Measurements from ENCODE around the gene ZNF474.

The ZNF474 gene

DNA sequence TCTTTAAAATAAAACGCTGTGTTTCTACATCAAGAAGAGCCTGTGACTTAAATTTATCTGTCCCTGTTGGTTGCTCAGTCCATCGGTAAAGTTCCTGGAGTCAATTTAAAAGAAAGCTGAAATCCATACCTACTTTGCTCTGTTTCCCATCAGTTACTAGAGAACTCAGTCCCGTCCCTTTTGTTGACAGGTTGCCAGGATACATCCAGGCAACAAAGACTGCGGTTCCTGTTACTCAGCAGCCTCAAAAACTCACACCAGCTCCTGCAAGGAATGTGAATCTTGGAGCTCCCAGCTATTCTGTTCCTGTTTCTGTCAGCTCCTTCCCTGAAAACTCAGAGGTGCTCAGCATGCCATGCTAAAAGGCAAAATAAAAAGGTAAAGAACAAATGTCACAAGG lies at the start of gene ZNF474:
ZNF474 (plus strand) TSS at position 241 of the 400 bp plus-strand sequence. CDS start 22,445 bp downstream, outside the sequence.
- Histone ChIP-seq H3K9ac (ENCODE audit: low read length) (no peak within 1 kb of the TSS), H3K4me2 (ENCODE audit: low read length) (no peak within 1 kb of the TSS), H3K9me3 (ENCODE audit: insufficient read depth, low read length) (no peaks in the 10 kb centered on the region), H3K4me3 (ENCODE audit: low read length) (no peak within 1 kb of the TSS), H2AFZ (ENCODE audit: low read depth, low read length) (no peak within 1 kb of the TSS), H3K79me2 (ENCODE audit: low read length) (no peaks in the 10 kb centered on the region), H3K4me1 (ENCODE audit: low read length) (no peaks in the 10 kb centered on the region), H3K27me3 (ENCODE audit: low read depth, low read length) (no peaks in the 10 kb centered on the region), H3K36me3 (replicated peaks; ENCODE audit: low read depth, low read length) (no peaks in the 10 kb centered on the region), H3K27ac (ENCODE audit: low read length) (no peak within 1 kb of the TSS), H4K20me1 (ENCODE audit: insufficient read depth, low read length) (no peaks in the 10 kb centered on the region)
- no peak for TF ChIP-seq EZH2phosphoT487 (IDR thresholded peaks at IDR 0.05; ENCODE audit: low read depth)
- TF ChIP-seq, protein P1, sequence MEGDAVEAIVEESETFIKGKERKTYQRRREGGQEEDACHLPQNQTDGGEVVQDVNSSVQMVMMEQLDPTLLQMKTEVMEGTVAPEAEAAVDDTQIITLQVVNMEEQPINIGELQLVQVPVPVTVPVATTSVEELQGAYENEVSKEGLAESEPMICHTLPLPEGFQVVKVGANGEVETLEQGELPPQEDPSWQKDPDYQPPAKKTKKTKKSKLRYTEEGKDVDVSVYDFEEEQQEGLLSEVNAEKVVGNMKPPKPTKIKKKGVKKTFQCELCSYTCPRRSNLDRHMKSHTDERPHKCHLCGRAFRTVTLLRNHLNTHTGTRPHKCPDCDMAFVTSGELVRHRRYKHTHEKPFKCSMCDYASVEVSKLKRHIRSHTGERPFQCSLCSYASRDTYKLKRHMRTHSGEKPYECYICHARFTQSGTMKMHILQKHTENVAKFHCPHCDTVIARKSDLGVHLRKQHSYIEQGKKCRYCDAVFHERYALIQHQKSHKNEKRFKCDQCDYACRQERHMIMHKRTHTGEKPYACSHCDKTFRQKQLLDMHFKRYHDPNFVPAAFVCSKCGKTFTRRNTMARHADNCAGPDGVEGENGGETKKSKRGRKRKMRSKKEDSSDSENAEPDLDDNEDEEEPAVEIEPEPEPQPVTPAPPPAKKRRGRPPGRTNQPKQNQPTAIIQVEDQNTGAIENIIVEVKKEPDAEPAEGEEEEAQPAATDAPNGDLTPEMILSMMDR (IDR thresholded peaks at IDR 0.05; ENCODE audit: low read depth, low read length): no peak

DNA sequence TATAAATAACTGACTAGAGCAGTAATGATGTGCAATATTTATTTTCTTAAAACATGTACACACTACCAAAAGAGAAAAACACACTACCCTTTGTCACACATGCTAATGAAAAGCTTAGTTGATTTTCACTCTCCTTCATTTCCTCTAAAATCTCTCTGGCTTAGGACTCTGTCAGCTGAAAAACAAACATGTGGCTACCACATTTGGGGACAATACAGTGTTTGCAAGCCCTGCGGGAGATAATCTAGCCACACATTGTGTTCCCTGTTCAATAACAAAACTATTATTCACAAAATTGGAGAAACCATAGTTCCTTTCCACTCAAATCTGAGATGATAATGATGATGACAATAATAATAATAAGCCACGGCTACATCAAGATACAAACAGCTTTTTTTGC lies 47.8 kb upstream of the ZNF474 start:
- no peak overlapping the region for H3K4me3 ChIP-seq (ENCODE audit: low read length)
- no peak overlapping the region for H2AFZ ChIP-seq (ENCODE audit: low read depth, low read length)

DNA sequence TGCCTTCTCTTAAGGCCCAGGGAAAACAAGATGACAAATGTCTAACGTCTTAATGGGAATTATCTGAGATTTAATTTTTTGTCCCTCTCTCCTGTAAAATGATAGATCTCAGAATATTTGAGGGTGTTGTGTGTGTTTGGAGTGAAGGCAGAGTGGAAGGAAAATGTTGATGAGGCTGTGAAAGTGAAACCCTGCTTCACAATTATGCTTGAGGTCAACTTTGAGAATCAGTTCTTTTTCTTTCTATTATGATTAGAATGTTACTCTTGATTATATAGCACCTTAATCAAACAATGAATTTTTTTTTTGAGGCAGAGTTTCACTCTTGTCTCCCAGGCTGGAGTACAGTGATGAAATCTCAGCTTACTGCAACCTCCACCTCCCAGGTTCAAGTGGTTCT lies 45.8 kb upstream of the ZNF474 start:
- no peaks in the 10 kb centered on the region for H4K20me1 ChIP-seq (ENCODE audit: insufficient read depth, low read length)
- no peak overlapping the region for H3K27ac ChIP-seq (ENCODE audit: low read length)
- TF ChIP-seq, protein P1 (IDR thresholded peaks at IDR 0.05; ENCODE audit: low read depth, low read length): no peak
- TF ChIP-seq EZH2phosphoT487 (IDR thresholded peaks at IDR 0.05; ENCODE audit: low read depth): no peak
- H3K4me1 ChIP-seq (ENCODE audit: low read length): no peaks in the 10 kb centered on the region
- no peaks in the 10 kb centered on the region for H3K9me3 ChIP-seq (ENCODE audit: insufficient read depth, low read length)
- H3K4me3 ChIP-seq (ENCODE audit: low read length): no peak overlapping the region
- H3K79me2 ChIP-seq (ENCODE audit: low read length): no peaks in the 10 kb centered on the region
- H2AFZ ChIP-seq (ENCODE audit: low read depth, low read length): no peak overlapping the region
- H3K9ac ChIP-seq (ENCODE audit: low read length): no peak overlapping the region
- H3K36me3 ChIP-seq (replicated peaks; ENCODE audit: low read depth, low read length): no peaks in the 10 kb centered on the region
- H3K27me3 ChIP-seq (ENCODE audit: low read depth, low read length): no peaks in the 10 kb centered on the region
- no peak overlapping the region for H3K4me2 ChIP-seq (ENCODE audit: low read length)

More for the DNA sequence above, 47.8 kb upstream of the ZNF474 start:
- H3K9ac ChIP-seq (ENCODE audit: low read length): no peak overlapping the region
- no peaks in the 10 kb centered on the region for H3K9me3 ChIP-seq (ENCODE audit: insufficient read depth, low read length)
- no peak for TF ChIP-seq EZH2phosphoT487 (IDR thresholded peaks at IDR 0.05; ENCODE audit: low read depth)
- TF ChIP-seq, protein P1 (IDR thresholded peaks at IDR 0.05; ENCODE audit: low read depth, low read length): no peak
- no peaks in the 10 kb centered on the region for H4K20me1 ChIP-seq (ENCODE audit: insufficient read depth, low read length)
- no peaks in the 10 kb centered on the region for H3K4me1 ChIP-seq (ENCODE audit: low read length)
- no peaks in the 10 kb centered on the region for H3K79me2 ChIP-seq (ENCODE audit: low read length)
- H3K27me3 ChIP-seq (ENCODE audit: low read depth, low read length): no peaks in the 10 kb centered on the region
- no peaks in the 10 kb centered on the region for H3K36me3 ChIP-seq (replicated peaks; ENCODE audit: low read depth, low read length)
- H3K27ac ChIP-seq (ENCODE audit: low read length): no peak overlapping the region
- H3K4me2 ChIP-seq (ENCODE audit: low read length): no peak overlapping the region

GRCh38 chr5:122085041-122085440 lies 44.3 kb upstream of the ZNF474 start:
- Histone ChIP-seq H3K4me3 (ENCODE audit: low read length) (no peak overlapping the region), H3K79me2 (ENCODE audit: low read length) (no peaks in the 10 kb centered on the region), H3K9me3 (ENCODE audit: insufficient read depth, low read length) (no peaks in the 10 kb centered on the region), H2AFZ (ENCODE audit: low read depth, low read length) (no peak overlapping the region), H3K27ac (ENCODE audit: low read length) (no peak overlapping the region), H3K27me3 (ENCODE audit: low read depth, low read length) (no peaks in the 10 kb centered on the region), H3K9ac (ENCODE audit: low read length) (no peak overlapping the region), H4K20me1 (ENCODE audit: insufficient read depth, low read length) (no peaks in the 10 kb centered on the region), H3K36me3 (replicated peaks; ENCODE audit: low read depth, low read length) (no peaks in the 10 kb centered on the region), H3K4me1 (ENCODE audit: low read length) (peaks cover 3% of the 10 kb centered on the region; the same call in 1 of the 2 replicates), H3K4me2 (ENCODE audit: low read length) (no peak overlapping the region)
- no peak for TF ChIP-seq EZH2phosphoT487 (IDR thresholded peaks at IDR 0.05; ENCODE audit: low read depth)
- TF ChIP-seq, protein P1 (IDR thresholded peaks at IDR 0.05; ENCODE audit: low read depth, low read length): no peak

Data from OCI-LY3 (cell line).